GM12891 (cell line): ENCODE data around the gene REC8.
"Not testable (repeated sequence)": the region's sequence is repeated elsewhere in the genome, so short reads cannot be mapped to it uniquely, and the experiment has no call there.

Source experiments
- DNase-seq: peaks from one replicate; pipeline ENCODE4 v3.0.0; 2011; ENCODE audit warnings: low spot score; ENCODE audit not compliant: insufficient read length
- FAIRE-seq: peaks from 2 replicates; lab custom pipeline; 2011; peaks lifted over from hg19 to GRCh38; lab: Jason Lieb, UNC
- PAX5 ChIP-seq: IDR thresholded peaks from 2 replicates; pipeline ENCODE4 v1.6.1; 2011; ENCODE audit warnings: low read length, moderate library complexity, mild to moderate bottlenecking; ENCODE audit not compliant: insufficient read depth, severe bottlenecking
- POLR2A ChIP-seq: IDR thresholded peaks from 2 replicates; pipeline ENCODE4 v1.6.1; 2011; ENCODE audit warnings: low read depth, low read length, control low read depth
- POLR2AphosphoS5 ChIP-seq: IDR thresholded peaks from 2 replicates; pipeline ENCODE4 v1.6.1; 2011; ENCODE audit warnings: low read depth, low read length, control low read depth
- POU2F2 ChIP-seq: IDR thresholded peaks from 2 replicates; pipeline ENCODE4 v1.6.1; 2011; ENCODE audit warnings: low read depth, mild to moderate bottlenecking, control low read depth, low read length, moderate library complexity
- SPI1 ChIP-seq: IDR thresholded peaks from 2 replicates; pipeline ENCODE4 v1.6.1; 2011; ENCODE audit warnings: low read depth, low read length, control low read depth
- TAF1 ChIP-seq: IDR thresholded peaks from 2 replicates; pipeline ENCODE4 v1.6.1; 2011; ENCODE audit warnings: low read depth, low read length, control low read depth

REC8 gene

GRCh38 chr14:24211311-24211710, 39.4 kb downstream of the REC8 start:
- TF ChIP-seq TAF1 (no peak), PAX5 (no peak), POU2F2 (no peak), SPI1 (no peak), POLR2AphosphoS5 (no peak), POLR2A (no peak)
- DNase-seq (no peak), FAIRE-seq (no peak)

GRCh38 chr14:24212924-24213865, 41.3 kb downstream of the REC8 start, which contains the start of gene CHMP4A:
TSS of gene CHMP4A (minus strand) at chr14:24213488. CDS start at chr14:24213439, 49 bp downstream.
- peak; percentile 96 for FAIRE-seq
- TF ChIP-seq POLR2AphosphoS5 (peak; percentile 97), PAX5 (no peak), POU2F2 (peak; percentile 72; the same call in 1 of the 2 replicates), TAF1 (peak; percentile 68), SPI1 (0 out of 2 replicates have a peak, but pooled peaks have one; percentile 33), POLR2A (peak; percentile 95)
- peak; percentile 89 for DNase-seq

GRCh38 chr14:24213866-24214662, 42.2 kb downstream of the REC8 start:
- FAIRE-seq (no peak), DNase-seq (no peak)
- no peak for TF ChIP-seq POLR2AphosphoS5
- TF ChIP-seq TAF1, result no peak
- TF ChIP-seq POU2F2, result no peak
- TF ChIP-seq PAX5, result no peak
- no peak for TF ChIP-seq POLR2A

- FAIRE-seq (peak; percentile 97), DNase-seq (peak; percentile 69)
- TF ChIP-seq TAF1 (peak; percentile 77), PAX5 (no peak), POU2F2 (peak; percentile 42; the same call in 1 of the 2 replicates), SPI1 (peak; percentile 27; the same call in 1 of the 2 replicates), POLR2A (peak; percentile 78), POLR2AphosphoS5 (peak; percentile 82; the same call in 1 of the 2 replicates)
Observed at GRCh38 chr14:24215495-24216344, 43.8 kb downstream of the REC8 start, which contains the start of gene MDP1. TSS of gene MDP1 (minus strand) at chr14:24216066. CDS start at chr14:24215955, 111 bp downstream.

DNA sequence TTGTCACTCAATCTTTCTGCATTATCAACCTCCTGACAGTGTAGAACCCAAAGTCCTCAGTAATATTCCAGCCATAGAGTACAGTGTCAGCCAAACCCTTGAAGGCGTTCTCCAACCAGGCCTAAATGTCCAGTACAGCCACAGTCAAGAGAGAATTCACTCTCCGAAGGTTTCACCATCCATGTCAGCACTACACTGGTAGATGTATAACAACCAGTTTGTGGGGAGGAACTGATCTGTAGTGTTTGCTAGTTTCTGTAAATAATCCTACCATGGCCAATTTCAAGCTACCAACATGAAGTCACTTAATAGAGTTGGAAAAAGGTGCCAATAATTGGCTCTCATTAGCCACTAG, 44.4 kb downstream of the REC8 start:
- DNase-seq, result no peak
- TF ChIP-seq PAX5 (no peak), POU2F2 (no peak), POLR2A (no peak), POLR2AphosphoS5 (no peak), SPI1 (no peak), TAF1 (no peak)
- FAIRE-seq, result no peak

- FAIRE-seq, DNase-seq: not testable (repeated sequence)
Observed at GRCh38 chr14:24216876-24217275, 45.0 kb downstream of the REC8 start.

- TF ChIP-seq SPI1, result no peak
- TF ChIP-seq PAX5, result no peak
- TF ChIP-seq POLR2AphosphoS5, result no peak
- no peak for TF ChIP-seq POLR2A
- no peak for TF ChIP-seq POU2F2
- no peak for TF ChIP-seq TAF1
- DNase-seq, result no peak
- FAIRE-seq, result no peak
Observed at GRCh38 chr14:24219080-24219479, 47.2 kb downstream of the REC8 start.

GRCh38 chr14:24219521-24219920, 47.6 kb downstream of the REC8 start:
- DNase-seq (no peak), FAIRE-seq (no peak)
- TF ChIP-seq POLR2A (no peak), POLR2AphosphoS5 (no peak)

GRCh38 chr14:24222987-24223386, 51.1 kb downstream of the REC8 start:
- not testable (repeated sequence) for FAIRE-seq, DNase-seq

GRCh38 chr14:24224618-24225071, 52.8 kb downstream of the REC8 start:
- no peak for DNase-seq
- no peak for FAIRE-seq

More at GRCh38 chr14:24224618-24225071, 52.8 kb downstream of the REC8 start:
- TF ChIP-seq TAF1 (no peak), POLR2A (no peak), POU2F2 (no peak), SPI1 (no peak), PAX5 (no peak), POLR2AphosphoS5 (no peak)
